Calu3 (cell line): Measurements from ENCODE around the gene SDCBP2. TPM values are rescaled to one million over a fixed set of nuclear protein-coding genes. Genes with fewer than 3 reads are reported as not detected.

Source experiments
- BruUV-seq: library from RNA; stranded (reverse); fragments of 400-500 nt; replicated peaks from 2 replicates; lab custom pipeline; 2021; lab: Mats Ljungman, UMichigan
- CTCF ChIA-PET: fragments of 300-600 bp; sonication (Branson Sonifier 250); formaldehyde crosslinking; loops from one replicate; lab custom pipeline; 2022; ENCODE audit warnings: antibody characterized with exemption; lab: Charles Lee
- DNase-seq: peaks from one replicate; pipeline ENCODE4 v3.0.0; 2022
- H3K27ac Mint-ChIP-seq: one replicate; pipeline ENCODE4 v1.8.0; 2022; ENCODE audit warnings: mixed read lengths; ENCODE audit not compliant: unreplicated experiment
- H3K27me3 Mint-ChIP-seq: one replicate; pipeline ENCODE4 v1.8.0; 2022; ENCODE audit warnings: mixed read lengths; ENCODE audit not compliant: unreplicated experiment
- H3K36me3 Mint-ChIP-seq: one replicate; pipeline ENCODE4 v1.8.0; 2022; ENCODE audit warnings: mild to moderate bottlenecking, moderate library complexity, mixed read lengths; ENCODE audit not compliant: insufficient read depth, unreplicated experiment
- H3K4me1 Mint-ChIP-seq: one replicate; pipeline ENCODE4 v1.8.0; 2022; ENCODE audit warnings: mild to moderate bottlenecking, low read depth, mixed read lengths; ENCODE audit not compliant: unreplicated experiment
- H3K4me3 Mint-ChIP-seq: one replicate; pipeline ENCODE4 v1.8.0; 2022; ENCODE audit warnings: mild to moderate bottlenecking, low read depth, moderate library complexity, mixed read lengths; ENCODE audit not compliant: unreplicated experiment
- H3K9me3 Mint-ChIP-seq: one replicate; pipeline ENCODE4 v1.8.0; 2022; ENCODE audit warnings: low read depth, mixed read lengths; ENCODE audit not compliant: unreplicated experiment
- CTCF ChIP-seq: fragments of 200-600 bp; IDR thresholded peaks from one replicate; pipeline ENCODE4 v1.8.0; 2022; ENCODE audit warnings: antibody characterized with exemption; ENCODE audit not compliant: unreplicated experiment
- intact Hi-C: fragments of 100-400 bp; cut with micrococcal nuclease; formaldehyde crosslinking; loops from one replicate; pipeline ENCODE4 v1.10.0; 2022; ENCODE audit not compliant: unreplicated experiment
- total RNA-seq: library from RNA; stranded (reverse); gene quantifications from 2 replicates; pipeline ENCODE4 v1.2.3, GENCODE V29; 2022

SDCBP2 gene
- total RNA-seq, 1 experiment from 2014 or later, result 8.2 TPM

GRCh38 chr20:1280195-1281102, 48.5 kb downstream of the SDCBP2 start:
- H3K9me3 Mint-ChIP-seq, result no peaks in the 10 kb centered on the region
- H3K27me3 Mint-ChIP-seq, result peaks cover 14% of the 10 kb centered on the region
- no peak overlapping the region for H3K27ac Mint-ChIP-seq
- no peak for TF ChIP-seq CTCF
- H3K4me3 Mint-ChIP-seq, result no peak overlapping the region
- no TSS peak for BruUV-seq
- intact Hi-C loops, result no loop called here
- H3K36me3 Mint-ChIP-seq, result peaks cover 4% of the 10 kb centered on the region
- no peak for DNase-seq
- CTCF ChIA-PET, result interaction anchor here (0.6 kb wide), 1 partner anchor 1343 kb away, joined by 4 read pairs; no protein-coding TSS in a partner anchor
- H3K4me1 Mint-ChIP-seq, result peaks cover 9% of the 10 kb centered on the region

GRCh38 chr20:1278993-1279392, 49.9 kb downstream of the SDCBP2 start:
- no peak for TF ChIP-seq CTCF
- DNase-seq, result no peak
- Mint-ChIP-seq H3K4me3 (no peak overlapping the region), H3K36me3 (peaks cover 4% of the 10 kb centered on the region), H3K27me3 (peaks cover 2% of the 10 kb centered on the region), H3K27ac (no peak overlapping the region), H3K9me3 (no peaks in the 10 kb centered on the region), H3K4me1 (peaks cover 9% of the 10 kb centered on the region)
- intact Hi-C loops, result no loop called here
- no TSS peak for BruUV-seq
- CTCF ChIA-PET, result no interaction called here

- CTCF ChIA-PET, result no interaction called here
- H3K4me3 Mint-ChIP-seq, result no peak overlapping the region
- H3K27ac Mint-ChIP-seq, result no peak overlapping the region
- H3K36me3 Mint-ChIP-seq, result peaks cover 4% of the 10 kb centered on the region
- H3K9me3 Mint-ChIP-seq, result no peaks in the 10 kb centered on the region
- no peaks in the 10 kb centered on the region for H3K27me3 Mint-ChIP-seq
- no peak for DNase-seq
- intact Hi-C loops, result no loop called here
- peaks cover 9% of the 10 kb centered on the region for H3K4me1 Mint-ChIP-seq
- no TSS peak for BruUV-seq
- TF ChIP-seq CTCF, result no peak
Observed at GRCh38 chr20:1277529-1278322, 51.2 kb downstream of the SDCBP2 start.

GRCh38 chr20:1275919-1276318, 53.0 kb downstream of the SDCBP2 start:
- no peak overlapping the region for H3K27ac Mint-ChIP-seq
- intact Hi-C loops, result no loop called here
- no peaks in the 10 kb centered on the region for H3K27me3 Mint-ChIP-seq
- no peak overlapping the region for H3K4me3 Mint-ChIP-seq
- peaks cover under 1% of the 10 kb centered on the region for H3K4me1 Mint-ChIP-seq
- CTCF ChIA-PET, result no interaction called here
- no peak for DNase-seq
- no peak for TF ChIP-seq CTCF
- H3K9me3 Mint-ChIP-seq, result no peaks in the 10 kb centered on the region
- BruUV-seq, result no TSS peak
- no peaks in the 10 kb centered on the region for H3K36me3 Mint-ChIP-seq
